Activated CD4-positive, CD25-positive, alpha-beta regulatory T cell (primary cell): Measurements from ENCODE around the gene DMBX1.

Source experiments
- DNase-seq, 4 experiments: peaks; one replicate each; lab custom pipeline; 2025; lab: John Stamatoyannopoulos, UW

DMBX1 gene

DNA sequence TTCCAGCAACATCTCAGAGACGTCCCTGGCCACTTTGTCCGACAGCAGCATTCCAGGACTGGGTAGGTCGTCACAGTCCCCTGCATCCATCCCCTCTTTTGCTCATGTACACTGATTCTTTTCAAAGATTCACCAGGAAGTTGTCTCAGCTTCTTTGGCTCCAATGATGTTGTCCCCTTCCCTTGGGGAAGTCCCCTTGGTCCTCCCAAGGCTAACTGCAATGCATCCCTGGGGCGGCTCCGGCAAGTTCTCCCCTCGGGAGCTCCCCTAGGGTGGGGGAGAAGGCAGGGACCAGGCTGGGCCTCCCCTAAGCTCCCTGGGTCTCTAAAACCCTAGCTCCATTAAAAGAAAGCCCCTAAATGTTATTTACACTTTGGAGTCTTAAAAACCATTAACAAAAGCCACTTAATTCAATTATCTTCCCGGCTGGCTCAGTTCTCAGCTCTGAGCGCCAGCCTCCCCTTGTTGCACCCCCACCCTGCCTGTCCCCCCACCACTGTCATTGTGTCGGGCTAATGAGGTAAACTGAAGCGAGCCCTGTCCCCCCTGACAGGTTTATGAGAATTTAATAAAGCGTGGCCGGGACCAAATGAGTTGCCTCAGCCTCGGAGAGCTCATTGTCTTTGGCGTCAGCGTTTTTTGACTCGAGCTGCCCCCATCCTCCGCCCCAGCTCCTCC, 36.5 kb downstream of the DMBX1 start:
- DNase-seq: no peak

DNA sequence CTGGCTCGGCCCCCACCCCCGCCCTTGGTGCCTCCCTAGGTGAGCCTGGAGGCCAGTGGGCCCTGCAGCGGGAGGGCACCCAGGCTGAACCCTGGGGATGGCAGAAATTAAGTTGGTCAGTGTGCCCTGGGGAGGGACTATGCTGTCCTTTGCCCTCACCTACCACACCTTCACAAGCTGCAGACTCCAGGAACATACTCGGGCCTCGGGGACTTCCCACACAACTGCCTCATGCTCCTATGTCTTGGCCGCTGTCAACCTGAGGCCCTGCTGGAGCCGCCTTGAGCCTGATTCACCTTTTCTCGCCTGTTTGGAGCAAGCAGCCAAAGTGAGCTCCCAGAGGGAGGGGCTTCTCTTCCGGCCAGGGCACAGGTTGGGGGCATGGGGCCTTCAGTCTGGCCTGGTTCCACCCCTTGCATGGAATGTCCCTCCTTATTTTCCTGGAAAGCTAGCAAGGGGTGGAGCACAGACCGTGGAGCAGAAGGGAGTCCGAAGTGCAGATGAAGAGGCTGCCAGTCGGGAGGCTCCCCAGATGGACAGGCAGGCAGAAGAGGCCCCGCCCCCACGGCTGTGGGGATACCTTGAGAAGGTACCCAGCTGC, 37.2 kb downstream of the DMBX1 start:
- no peak for DNase-seq

DNA sequence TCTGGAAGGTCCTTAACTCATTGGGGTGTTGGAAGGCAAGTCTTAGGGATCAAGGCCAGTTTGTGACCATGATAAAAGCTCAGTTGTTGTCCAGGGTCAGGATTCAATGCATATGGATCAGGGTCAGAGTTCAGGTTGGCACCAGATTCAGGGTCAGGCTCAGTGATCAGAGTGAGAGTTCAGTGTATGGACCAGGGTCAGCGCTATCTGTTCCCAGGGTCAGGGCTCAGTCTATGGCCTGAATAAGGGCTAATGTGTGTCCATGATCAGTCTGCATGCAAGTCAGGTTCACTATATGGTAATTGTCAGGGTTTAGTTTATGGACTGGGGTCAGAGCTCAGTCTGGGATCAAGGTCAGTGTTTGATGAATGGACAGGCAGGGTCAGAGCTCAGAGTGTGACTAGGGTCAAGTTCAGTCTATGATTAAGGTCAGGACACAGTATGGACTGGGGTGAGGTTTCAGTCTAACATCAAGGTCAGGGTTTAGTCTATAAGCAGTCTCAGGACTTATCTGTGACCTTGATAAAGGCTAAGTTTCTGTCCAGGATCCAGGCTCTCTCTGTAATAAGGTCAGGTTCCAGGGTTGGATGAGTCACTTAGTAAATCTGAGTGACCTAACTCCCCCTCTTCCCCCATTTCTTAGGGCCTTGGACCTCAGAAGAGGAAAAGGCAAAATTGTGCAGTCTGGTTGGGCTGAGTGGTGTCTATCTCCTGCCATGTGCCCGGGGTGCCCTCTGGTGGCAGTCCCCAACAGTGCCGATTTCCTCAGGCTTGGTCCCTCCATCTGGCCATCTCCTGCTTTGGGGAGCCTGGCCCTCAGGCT, 38.0 kb downstream of the DMBX1 start:
- peak; percentile 39 to 63 (median 55) for DNase-seq

DNA sequence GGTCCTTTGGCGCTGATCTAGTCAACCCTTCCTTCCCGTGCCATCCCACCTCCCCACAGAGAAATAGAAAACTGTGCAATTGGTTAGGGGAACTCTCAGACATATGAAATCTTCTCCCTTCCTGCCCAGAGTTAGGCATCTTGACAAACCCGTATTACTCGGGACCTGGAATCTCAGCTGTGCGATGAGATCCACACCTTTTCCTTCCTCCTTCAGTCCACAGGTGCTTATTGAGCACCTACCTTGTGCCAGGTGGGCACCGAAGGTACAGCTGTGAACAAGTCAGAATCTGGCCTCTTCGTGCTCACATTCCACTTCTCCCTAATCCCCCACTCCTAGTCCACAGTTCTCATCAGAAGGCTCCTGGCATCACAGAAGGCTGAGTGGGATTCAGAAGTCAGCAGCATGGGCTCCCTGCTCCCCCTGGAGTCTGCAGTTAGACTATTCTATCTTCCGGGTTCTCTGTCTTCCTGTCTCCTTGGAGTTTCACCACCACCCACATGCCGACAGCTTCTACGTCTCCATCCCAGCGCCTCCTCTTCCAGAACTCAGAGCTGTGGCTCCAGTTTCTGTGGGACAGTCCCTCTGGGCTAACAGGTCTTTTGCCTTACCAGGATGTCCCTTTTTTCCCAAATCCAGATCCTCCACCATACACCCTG, 38.8 kb downstream of the DMBX1 start:
- no peak for DNase-seq

DNA sequence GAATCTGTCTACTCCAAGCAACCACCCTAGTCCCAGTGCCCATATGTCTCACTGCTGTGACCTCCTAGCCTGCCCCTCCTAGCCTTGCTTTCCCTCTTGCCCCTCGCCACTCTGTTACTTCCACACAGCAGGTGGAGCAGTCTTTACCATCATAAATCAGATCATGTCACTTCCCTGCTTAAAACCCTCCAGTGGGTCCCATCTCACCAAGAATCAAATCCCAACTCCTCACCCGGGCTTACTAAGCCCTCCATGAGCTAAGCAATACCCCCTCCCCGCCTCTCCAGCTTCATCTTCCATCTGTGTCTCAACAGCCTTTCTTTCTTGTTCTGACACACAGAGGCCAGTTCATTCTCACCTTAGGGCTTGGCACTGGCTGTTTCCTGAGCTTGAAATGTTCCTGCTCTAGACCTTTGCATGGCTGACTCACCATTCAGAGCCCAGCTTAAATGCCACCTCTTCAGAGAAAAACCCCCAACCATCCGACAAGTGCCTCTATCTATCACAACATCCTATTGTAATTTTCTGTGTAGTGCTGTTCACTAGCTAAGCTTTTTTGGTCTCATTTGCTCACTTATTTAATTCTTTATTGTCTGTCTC, 39.5 kb downstream of the DMBX1 start:
- DNase-seq: no peak

DNA sequence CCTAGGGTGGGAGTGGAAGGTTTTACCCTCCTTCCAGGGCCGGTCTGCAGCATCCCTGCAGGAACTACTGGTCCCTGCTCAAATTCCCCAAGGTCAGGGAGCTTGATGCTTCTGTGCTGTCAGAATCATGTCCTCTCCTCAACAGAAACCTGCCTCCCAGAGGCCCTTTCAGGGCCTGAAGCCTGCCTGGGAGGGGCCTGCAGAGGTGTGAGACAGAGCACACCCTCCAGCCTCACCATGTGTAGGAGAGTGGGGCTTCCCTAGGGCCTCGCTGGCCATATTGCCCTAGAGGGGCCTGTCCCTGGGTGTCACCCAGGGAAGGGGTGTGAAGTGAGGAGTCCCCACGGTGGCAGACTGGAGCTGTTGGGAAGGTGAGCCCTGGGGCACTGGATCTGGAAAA, 40.7 kb downstream of the DMBX1 start:
- DNase-seq: no peak

DNA sequence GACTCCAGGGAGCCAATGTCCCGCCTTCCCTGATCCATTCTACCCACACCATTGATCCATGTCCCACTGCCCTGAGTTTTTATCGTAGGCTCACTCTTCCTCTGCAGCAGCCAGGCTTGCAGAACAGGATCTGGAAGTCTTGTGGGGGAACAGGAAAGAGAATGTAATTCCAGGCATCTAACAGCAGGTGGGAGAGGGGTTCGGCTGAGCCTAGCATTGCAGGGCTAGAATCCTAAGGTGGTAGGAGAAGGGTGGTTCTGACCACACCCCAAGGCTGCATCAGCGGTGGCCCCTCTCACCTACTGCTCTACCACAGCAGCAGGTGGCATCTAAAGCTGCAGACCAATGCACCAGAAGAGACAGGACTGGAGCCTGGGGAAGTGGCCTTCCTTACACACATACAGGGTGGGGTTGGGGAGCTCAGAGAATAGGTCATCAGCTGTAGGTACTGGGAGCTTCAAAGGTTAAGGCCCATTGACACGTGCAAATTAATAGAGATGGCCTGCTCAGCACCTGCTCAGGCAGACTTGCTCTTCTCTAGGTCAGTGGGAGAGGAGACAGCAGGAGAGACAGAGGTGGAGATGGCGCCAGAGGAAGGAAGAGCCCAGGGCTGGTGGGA, 41.3 kb downstream of the DMBX1 start:
- DNase-seq: no peak

DNA sequence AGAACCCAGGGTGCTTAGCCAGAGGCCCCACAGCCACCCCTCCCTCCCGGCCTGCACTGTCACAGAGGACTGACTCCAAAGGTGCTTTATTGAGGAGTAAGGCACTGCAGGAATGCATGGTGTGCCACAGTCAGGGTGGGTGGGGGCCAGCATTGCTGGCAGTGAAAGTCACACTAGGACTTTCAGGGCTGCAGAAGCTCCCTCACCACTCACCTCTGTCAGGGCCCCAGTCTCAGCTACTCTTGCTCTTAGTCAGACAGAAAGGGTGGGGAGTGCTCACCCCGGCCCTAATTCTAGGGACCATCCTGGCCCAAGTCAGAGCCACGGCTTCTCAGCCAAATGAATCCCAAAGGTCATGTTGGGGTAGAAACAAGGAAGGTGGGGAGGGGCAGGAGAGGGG, 42.5 kb downstream of the DMBX1 start:
- no peak for DNase-seq

DNA sequence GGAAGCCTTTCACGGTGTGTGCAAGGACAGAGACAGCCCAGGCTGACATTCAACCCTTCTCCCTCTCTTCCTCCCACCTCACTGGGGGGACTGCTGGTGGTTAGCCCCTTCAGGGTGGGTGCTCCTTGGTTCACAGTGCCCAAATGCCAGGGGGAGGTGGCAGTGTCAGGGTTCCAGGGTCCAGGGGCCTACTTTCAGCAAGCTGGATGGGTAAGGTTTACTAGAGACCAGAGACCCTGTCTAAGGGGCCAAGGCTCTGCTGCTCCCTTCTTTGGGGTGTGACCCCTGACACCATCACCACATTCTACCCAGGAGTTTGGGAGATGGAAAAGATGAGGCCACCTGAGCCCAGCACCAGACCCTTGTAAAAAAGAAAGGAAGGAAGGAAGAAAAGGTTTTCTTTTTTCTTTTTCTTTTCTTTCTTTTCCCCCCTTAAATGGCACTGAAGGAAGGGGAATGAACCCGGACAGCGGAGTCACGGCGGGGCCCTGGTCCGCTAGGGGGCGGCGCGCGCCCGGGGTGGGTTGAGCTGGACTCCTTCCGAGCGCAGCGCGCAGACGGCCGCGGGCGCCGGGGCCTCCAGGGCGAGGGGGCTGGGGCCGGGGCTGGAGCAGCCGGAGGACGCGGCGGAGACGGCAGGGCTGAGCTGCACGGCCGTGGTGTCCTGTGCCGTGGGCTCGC, 43.0 kb downstream of the DMBX1 start:
- DNase-seq: peak; percentile 42 to 56 (median 52)

DNA sequence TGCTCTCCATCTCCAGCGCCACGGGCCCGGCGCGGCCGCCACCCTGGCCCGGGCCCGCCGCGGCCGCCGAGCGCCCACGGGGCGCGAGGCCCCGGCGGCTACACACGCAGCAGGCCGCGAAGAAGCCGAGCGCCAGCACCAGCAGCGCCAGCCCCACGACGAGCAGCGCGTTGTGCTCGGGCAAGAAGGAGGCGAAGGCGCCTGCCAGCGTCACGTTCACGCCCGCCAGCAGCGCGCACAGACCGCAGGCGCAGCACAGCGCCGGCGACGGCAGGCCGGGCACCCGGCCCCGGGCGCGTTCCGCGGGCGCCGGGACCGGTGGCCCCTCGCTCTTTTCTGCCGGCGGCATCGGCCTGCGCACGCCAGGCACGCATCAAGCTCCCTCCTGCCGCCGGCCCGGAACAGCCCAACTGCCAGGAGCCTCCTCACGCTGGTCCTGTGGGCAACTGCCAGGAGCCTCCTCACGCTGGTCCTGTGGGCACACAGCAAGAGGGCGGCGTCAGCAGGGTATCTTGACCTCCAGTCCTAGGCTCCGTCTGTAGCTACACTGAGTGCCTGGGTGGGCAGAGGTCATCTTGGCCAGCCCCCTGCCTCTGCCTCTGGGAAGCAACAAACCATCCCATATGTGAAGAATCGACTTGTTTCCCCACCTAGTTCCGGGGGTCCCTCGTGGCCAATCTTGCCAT, 43.7 kb downstream of the DMBX1 start:
- peak in 2 of 4 experiments; percentile 16 to 23 for DNase-seq

DNA sequence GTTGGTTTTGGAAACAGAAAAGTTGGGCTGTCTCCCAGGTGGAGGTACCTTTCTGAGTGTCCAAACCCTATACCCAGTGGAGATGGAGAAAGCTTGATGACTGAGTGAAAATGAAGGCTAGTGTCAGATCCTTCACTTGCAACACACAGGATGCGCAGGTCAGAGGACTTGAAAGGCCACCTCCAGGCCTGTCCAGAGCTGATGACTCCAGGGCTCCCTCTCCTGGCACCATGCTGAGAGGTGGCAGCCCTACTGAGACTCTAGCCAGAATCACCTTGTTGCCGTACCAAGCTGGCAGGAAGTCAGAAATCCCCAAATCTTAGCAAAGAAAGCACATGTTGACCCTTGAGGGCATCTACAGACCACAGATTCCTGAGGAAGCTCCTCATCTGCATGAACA, 45.4 kb downstream of the DMBX1 start:
- no peak for DNase-seq

DNA sequence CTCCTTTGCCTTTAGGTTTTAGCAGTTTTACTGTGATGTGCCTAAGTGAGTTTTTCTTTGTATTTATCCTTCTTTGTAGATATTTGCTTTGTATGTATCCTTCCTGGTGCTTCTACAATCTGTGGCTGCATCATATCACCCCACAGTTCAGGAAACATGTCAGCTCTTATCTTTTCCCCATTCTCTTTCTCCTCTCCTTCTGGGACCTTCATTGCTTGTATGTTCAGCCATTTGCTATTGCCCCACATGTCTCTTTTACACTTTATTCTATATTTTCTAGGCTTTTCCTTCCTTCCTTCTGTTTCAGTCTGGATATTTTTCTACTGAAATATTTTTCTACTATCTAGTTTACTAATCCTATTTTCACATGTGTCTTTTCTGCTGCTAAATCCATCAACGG, 46.9 kb downstream of the DMBX1 start:
- no peak for DNase-seq

DNA sequence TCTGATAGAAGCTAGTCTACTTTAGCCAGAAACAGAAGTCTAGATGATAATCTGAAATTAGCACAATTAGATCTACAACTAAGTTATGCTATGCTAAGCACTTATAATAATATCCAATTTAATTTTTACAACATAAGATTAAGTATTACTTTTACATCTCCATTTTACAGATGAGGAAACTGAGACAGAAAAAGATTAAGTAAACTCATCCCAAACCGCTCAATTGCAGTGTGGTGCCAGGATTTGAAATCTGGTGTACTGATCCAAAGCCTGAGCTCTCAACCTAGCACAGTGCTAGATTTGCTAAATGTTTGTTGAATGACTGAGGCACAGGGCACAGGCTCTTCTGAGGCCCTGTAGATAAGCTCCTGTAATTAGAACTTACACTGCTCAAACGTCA, 48.0 kb downstream of the DMBX1 start:
- DNase-seq: no peak

DNA sequence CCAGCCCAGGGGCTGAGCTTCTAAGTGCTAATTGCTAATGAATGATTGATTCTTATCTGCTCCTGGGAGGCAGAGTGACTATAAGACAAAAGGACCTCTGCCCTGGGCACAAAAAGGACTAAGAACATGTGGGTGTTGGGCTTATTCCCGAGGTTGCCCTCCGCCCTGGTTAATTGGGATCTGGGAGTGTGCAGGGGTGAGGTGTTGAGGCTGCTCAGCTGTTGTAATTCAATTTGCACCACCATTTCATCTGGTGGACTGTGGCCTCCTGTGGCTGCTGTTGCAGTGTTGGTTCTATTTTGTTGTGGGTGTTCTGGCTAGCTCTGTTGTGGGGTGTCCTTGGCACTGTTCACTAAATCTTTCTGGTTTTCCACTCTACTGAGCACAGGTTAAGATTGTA, 48.5 kb downstream of the DMBX1 start:
- no peak for DNase-seq
